HK-2 (cell line): ENCODE measurements around the gene EMX1.

Experiments used
- DNase-seq: peaks from one replicate; pipeline ENCODE4 v3.0.0-alpha.2; 2018; ENCODE audit not compliant: unreplicated experiment

The EMX1 gene

DNA sequence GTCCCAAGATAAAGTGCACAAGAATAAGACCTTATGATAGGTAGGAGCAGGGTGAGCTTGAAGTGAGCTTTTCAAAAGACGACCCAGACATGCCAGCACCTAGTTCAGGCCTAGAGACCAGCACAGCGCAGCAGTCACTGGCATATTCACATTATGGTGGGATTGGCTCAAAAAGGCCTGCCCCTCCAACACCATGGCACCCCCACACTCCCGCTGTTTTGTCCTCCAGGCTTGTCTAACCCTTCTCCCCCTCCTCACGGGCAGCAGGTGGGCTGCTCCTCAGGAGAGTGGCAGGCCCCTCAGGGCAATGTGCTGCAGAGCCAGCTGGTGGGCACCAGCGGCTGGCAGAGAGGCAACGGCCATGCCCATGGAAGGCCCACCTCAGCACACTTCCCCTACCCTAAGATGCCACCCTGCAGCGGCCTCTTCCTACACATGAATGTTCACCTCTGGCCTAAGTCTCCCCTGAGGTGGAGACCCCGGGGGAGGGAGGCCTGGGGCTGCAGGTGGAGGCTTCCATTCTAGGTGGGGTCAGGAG, 25.6 kb downstream of the EMX1 start:
- DNase-seq, result no peak

DNA sequence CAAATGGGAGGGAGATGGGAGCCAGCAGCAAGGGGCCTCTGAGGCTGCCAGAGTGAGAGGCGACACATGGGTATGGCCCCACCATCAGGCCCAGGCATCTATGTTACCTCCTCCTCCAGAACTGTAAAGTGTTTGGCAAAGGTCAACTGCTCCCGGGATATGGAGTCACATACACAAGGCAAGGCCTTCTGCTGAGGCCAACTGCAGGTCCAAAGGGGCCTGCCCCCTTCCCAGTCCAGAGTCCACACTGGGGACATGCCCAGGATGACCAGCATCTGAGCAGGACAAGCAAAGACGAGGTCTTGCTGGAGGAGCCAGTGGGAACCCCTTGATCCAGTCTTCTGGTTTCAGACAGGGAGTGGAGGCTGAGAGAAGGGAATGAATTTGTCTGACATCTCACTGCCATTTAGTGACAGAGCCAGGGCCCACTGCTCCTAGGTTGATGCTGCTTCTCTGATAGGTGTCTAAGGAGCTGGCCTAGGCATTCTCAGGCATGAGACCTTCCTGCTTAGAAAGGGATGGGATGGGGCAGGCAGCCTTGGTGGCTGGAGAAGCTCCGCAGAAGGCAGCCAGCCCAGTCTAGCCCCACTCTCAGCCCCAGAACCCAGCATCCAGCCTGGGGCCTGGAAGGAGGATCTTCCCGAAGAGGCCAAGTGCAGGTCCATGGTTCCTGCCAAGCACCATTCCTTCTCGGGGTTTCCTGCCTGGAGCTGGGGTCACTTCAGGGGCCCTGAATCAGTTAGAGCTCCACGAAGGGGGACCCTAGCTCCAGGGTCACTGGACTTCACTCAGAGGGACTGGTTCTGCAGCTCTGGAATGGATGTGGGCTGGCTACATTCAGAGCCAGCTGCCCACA, 26.4 kb downstream of the EMX1 start:
- DNase-seq, result no peak

DNA sequence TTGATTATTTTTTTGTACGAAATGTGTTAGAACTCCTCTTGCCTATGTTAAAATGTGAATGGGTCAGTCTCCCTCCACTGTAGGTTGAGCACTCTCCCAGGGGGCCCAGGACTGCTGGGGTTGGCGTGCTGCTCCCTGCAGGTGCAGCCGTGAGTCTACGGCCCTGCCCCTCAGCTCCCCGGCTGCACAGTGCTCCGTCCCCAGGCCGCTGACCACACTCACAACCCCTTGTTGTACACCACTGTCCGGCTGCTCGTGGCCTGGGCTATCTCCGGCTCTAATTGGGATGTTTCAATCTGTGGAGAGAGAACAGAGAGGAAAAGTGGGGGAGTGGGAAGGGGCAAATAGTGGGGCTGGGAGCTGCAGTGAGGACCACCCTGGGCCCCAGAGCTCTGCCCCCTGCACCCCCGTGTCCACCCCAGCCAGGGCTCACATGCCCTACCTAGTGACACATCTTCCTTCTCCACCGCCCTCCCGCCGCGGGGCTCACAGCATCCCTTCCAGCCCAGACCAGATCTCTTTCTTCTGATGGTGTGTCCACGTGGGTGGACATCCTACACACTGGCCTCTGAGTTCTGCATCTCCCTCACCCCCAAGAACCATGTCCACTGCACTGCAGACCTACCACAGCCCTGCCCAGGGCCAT, 27.6 kb downstream of the EMX1 start:
- no peak for DNase-seq

DNA sequence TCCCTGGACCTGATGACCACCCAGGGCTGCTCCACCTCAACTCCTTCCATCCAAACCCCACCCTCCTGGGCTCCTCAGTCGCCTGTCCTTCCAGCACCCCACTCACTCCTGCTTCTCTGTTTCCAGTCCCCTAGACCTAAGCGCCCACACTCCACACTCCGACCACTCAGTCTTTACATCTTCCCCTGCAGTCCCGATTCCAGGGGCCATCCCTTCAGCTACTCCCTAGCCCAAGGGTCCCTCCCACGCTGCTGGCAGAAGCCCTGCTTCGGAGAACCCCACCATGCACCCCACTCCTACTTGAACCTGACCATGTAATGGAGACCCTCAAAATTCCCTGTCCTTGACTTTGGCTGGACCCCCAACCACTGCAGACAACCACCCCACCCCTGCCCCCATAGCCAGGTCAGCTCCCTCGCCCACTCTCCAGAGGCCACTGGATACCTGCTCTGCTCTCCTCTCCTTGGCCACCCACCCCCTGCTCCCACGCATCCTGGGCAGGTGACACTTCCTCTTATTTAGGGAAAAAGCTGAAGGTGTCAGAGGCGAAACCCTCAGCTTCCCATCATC, 28.2 kb downstream of the EMX1 start:
- DNase-seq, result no peak

DNA sequence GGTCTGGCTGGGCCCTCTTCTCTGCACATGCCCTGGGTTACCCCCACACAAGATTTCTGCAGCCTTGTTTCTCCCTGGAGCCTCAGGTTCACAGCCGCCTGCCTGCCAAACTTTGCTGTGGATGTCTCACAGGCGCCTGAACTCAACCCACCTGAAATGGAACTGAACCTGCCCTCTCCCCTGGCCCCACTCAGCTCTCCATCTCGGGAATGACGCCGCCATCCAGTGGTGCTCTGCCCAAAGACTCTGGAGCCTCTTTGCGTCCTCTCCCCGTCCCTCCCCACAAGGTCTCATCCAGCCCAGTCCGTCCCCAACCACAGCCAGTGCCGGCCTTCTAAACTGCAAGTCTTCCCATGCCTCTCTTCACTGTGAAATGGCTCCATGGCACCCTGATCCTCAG, 29.1 kb downstream of the EMX1 start:
- DNase-seq, result no peak

DNA sequence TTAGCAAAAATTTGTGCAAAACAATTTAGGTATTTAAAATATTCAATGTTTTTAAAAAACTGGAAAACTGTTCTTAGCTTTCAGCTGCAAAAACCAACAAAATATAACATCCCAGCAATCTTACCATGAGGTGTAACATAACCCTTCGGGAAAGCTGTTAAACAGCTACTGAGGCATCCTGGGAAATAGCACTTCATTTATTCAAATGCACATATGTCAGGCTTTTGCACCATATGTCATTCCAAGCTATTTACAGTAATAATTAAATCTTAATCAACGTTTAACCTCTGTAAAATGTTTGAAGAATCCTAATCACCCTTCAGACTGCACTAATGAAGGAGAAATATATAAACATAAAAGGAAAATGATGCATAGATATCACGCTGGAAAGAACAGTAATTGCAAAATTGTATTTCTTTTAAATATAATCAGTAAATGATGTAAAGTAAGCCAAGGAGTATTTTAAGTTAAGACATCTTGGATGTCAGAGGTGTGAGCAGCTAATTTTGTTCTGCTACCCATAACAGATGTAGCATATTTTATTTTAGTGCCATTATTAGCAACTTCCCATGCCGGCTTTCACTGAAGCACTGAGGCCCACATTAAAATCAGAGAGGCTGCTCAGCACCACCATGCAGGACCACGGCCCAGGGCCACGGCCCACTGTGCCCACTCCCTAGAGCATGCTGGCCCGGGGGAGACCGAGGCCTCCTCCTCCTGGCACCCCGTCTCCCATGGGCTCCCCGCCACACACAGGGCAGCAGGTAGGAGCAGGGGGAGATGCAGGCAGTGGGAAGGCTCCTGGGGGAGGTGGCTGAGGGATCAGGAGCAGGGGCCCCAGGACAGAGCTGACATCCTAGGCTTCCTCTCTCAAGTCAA, 30.9 kb downstream of the EMX1 start:
- no peak for DNase-seq

DNA sequence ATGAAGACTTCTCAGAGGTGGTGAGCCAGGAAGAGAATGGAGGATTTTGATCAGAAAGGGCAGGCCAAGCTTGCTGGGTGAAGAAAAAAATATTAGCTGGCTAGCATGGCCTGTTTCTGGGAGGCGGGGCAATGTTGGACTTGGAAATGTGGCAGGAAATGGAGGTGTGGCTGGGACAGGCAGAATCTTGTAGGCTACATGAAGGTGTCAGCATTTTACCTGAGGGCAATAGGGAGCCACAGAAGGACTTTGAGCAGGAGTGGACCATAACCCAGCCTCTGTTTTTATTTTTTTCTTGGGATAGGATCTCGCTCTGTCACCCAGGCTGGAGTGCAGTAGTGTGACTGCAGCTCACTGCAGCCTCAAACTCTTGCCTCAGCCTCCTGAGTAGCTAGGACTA, 31.7 kb downstream of the EMX1 start:
- DNase-seq, result no peak

DNA sequence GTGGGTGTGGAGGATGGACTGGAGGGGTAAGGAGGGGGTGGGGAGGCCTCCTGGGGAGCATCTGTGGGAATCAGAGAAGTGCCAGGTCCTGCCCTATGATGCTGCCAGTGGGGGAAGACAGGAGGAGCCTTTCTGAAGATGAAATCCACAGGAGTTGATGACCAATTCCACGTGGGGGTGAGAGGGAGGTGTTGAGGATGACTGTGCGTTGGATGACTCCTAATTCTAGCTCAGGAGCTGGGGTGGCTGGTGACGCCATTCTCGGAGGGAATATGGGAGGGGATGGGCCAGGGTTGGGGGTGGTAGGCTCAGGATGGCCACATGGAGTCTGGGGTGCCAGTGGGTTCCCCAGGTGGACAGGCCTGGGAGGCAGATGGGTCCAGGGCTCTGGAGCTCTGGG, 32.3 kb downstream of the EMX1 start:
- DNase-seq, result no peak

DNA sequence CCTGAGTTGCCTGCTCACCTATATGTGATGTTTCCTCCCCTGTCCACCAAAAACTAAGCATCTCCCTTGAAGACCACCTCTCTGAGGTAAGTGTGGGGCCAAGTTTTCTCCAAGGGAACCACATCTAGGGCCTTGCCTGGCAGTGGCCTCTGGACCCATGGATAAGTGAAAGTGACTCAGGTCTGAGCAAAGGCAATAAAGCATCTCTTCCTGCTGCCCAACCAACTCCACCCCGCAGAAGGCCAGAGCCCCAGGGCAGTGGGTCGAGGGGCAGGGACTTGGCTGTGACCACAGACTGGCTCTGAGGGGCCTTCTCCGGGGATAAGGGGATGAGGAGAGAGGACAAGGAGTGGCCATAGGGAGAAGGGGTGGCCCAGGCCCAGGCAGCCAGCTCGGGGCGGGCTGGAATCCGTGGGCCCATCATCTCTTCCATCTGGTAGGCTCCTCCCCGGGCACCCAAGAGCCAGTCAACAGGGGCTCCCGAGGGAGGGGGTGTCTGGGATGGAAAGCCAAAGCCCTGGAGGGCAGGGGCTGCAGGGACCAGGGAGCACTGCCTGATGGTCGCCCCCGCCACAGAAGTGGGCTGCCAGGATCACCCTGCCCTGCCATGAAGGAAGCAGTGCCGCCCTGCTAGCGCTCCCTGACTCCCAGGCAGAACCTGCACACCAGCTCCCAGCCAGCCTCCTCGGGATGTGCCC, 33.4 kb downstream of the EMX1 start:
- DNase-seq, result no peak

DNA sequence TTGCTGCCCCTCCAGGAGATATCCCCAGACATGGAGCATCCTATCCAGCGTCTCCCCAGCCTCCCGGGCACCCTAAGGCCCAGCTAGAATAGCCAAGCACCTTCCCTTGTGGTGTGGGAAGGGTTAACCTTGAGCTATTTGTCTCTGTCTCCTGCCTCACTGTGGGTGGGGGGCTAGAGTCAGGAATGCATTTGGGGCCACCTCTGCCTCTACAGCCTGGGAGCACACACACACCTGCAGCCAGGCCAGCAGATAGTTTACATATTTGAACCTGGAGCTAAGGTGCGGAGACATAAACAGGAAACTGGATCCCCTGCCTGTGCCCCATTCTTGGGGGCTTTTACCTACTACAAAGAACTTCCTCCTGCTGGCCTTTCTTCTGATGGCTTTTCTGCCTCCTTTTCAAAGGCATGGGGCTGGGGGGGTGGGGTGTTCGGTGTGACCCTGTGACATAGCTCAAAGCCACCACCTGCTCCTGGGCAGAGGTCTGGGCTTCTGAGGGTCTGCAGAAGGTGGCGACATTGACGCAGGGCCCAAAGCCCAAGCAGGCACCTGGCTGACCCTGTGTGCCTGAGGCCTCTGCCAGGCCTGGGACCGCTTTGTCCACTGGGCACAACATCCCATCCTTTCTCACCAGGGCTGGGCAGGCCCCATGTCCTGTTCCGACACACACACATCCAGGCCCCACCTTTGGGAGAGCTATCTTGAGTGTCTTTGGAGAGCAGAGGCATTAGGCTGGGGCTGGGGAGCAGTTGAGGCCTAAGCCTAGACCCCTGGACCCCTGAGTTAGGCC, 34.2 kb downstream of the EMX1 start:
- DNase-seq, result no peak

DNA sequence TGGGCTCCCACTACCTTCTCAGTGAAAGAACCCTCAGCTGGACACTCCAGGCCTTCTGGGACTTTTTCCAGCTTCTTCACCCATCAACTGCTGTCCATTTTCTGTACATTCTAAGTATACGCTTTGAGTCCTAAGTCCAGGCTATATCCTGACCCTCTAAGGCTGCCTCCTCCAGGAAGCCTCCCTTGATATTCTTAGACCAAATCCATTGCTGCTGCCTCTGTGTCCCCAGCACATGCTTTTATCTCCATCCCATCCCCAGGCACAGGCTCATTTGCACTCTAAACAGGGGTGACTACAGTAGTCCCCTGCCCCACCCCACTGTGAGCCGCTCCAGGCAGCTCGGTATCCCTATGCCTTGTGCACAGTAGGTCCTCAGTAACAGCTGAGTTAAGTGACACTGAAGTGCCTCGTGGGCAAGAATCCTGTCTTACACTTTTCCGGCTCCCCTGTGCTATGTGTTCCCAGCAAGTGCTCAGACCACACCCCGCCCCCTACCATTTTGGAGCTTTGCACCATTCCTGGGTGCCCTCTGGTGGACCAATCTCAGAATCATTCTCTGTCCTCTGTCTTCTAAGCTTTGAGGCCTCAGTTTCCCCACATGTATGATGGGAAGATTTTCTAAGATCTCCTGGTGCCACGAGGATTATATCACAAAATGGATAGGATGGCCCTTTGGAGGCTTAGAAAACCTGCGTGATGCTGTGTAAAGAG, 34.9 kb downstream of the EMX1 start:
- no peak for DNase-seq

DNA sequence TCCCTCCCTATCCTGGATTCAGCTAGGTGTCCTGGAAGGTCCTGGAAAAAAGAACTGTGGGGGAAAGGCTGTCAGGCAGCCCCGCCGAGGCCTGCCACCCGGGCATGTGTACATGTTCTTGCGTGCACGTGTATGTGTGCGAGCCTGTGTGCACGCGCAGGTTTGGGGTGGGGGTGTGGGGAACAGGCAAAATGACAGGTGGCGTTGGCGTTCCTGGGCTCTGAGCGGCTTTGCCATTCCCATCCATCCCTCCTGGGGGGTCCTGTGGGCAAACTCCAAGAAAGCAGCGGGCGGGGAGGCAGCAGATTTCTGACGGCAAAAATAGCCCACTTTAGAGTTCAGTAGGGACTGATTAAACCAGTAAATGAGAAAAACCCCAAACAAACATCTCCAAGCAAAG, 35.6 kb downstream of the EMX1 start:
- DNase-seq, result no peak

DNA sequence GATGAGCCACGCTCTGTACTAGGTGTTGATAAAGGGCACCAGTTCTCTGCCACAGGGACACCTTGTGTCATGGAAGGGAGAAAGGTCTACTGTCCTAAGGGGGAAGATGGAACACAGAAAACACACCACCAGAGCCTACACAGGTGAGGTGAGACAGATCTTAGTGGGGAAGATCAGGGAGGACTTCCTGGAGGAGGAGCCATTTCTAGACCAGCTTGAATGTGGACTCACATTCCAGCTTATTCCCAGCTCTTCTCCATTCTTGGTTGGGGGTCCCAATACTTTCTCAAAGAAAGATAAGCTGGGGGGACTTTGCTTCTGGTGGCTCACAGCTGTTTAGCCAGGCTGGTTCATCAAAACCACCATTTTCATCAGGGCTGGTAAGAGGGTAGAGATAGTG, 36.2 kb downstream of the EMX1 start:
- no peak for DNase-seq

DNA sequence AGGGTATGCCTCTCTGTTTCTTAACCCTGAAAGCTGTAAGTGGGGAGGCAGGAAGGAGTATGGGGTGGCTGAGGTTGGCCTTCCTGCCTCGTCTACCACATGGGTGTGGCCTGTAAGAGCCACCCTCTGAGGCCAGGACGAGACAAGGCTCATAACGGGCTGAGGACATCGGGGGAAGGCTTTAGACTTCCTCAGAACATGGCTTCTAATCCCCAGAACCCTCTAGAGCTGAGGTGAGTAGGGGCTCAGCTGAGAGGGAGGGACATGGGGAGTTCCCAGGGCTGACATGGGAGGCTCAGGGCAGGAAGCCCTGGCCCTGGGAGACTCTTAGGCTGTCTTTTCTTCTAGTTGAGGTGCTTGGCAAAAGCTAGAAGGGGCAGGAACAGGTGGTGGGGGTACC, 36.7 kb downstream of the EMX1 start:
- no peak for DNase-seq

DNA sequence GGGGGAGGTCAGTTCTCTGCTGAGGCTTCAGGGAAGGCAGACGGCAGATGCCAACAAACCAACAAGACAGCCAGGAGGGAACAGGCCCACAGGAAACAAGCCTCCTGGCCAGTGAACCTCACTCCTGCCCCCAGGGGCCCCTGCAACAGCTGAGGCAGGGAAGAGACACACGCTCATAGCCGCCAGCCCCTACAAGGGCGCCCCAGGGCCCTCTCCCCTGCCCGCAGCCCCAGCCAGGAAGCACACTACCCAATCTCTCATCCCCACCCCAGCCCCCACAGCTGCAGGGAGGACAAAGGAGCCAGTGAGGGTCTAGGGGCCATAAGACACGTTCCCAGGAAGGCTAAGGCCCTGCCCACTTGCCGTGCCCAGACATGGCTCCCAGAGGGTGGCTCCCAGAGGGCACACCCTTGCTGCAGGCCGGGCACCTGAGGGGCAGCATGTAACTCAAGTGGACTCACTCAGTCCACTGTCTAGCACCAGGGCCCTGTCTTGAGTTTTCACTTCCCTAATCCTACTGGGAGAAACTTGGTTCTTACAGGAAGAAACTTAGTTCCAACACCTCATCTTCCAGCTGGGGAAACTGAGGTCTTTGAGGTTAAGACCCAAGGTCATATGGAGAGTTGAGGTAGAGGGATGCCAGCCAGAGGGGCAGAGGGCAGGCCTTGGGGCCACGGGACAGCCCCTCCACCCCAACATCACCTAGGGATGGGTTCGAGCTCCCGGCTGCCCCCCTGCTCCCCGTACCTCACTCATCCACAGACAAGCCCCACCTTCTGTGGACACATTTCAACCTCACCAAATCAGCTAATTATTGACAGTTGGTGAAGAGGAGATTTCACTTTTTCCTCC, 37.3 kb downstream of the EMX1 start:
- no peak for DNase-seq

DNA sequence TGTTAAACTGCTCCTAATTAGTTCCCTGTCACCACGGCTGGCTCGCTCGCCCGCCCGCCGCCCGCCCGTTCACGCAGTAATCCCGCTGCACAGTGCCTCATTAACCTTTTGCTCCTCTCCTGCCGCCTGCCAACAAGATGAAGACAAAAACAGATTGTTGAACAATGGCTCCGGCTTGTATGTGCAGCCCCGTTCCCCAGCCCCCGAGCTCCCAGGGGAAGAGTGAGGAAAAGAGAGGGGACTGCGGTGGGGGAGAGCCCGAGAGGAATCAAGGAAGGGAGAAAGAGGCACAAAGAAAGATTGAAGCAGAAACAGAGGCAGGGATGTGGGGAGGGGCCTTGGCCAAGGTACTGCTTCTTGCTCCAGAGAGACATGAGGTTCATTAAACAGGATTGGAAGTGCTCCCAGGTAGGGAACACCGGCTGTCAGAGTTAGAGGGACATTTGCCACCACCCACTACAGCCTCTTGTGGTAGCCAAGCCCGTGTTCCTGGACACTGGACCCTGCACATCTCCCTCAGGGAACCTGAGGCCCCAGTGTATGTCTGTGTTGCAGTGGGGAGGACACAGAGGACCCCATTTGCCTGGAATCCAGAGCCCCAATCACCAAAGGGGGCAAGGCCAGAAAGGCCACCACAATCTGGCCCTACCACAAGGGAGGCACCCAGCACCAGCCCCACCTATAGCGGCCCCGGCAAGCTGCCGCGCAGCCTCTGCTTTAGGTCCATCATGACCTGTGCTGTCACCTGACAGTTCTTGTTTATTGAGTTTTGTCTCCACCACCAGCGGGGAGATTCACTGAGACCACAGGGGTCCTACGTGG, 38.1 kb downstream of the EMX1 start:
- no peak for DNase-seq

DNA sequence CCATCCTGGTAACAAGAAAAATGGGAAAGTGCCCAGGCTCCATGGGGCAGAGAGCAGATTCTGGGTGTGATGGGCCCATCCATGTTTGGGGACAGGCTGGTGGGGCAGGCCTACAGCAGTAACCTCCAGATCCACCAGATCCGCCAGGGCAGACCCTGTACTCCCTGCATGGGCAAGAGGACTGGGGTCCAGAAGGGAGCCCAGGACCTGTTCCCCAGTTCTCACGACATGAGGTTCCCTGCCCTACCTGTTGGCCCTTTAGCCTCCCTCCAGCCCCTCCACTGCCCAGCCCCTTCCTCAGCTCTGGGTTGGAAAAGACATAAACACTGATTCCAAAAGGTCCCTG, 38.7 kb downstream of the EMX1 start:
- DNase-seq, result no peak

DNA sequence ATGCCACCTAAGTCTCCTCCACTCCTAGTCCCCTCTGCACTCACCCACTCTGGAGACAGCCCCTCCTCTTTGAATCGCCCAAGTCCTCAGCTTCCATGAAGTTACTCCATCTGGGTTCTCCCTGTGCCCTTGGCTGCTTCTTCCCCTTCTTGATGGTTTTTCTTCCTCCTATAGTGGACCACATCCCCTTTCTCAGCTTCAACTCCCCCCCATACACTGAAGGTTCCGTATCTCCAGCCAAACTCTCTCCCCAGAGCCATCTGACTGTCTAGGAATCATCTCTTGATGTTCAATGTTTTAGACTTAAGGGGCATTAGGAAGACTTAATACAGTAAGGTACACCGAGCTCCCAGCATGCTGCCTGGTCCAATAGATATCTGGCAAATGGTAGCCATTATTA, 39.6 kb downstream of the EMX1 start:
- no peak for DNase-seq
